GM08714 (cell line): ENCODE data around the gene THG1L.
"Not testable (repeated sequence)": the region's sequence is repeated elsewhere in the genome, so short reads cannot be mapped to it uniquely, and the experiment has no call there.

ENCODE experiments used
- H3K4me3 ChIP-seq: fragments of 200-500 bp; sonication (Bioruptor generic); 2 replicates; pipeline ENCODE4 v1.5.1; 2014; ENCODE audit warnings: mild to moderate bottlenecking, low read length, inconsistent platforms
- ZNF274 ChIP-seq: IDR thresholded peaks from 2 replicates; pipeline ENCODE4 v1.6.1; 2012; ENCODE audit warnings: mild to moderate bottlenecking, low read depth, low read length

The THG1L gene

GRCh38 chr5:157731272-157732129 lies at the start of gene THG1L:
Gene THG1L (plus strand): TSS chr5:157731420. CDS start chr5:157731441, 21 bp downstream.
- no peak for TF ChIP-seq ZNF274
- H3K4me3 ChIP-seq: peak within 1 kb of the TSS; percentile 68

GRCh38 chr5:157682257-157682656 lies 49.0 kb upstream of the THG1L start:
- no peak overlapping the region for H3K4me3 ChIP-seq
- TF ChIP-seq ZNF274: no peak

GRCh38 chr5:157686276-157687197 lies 44.7 kb upstream of the THG1L start:
- not testable (repeated sequence) for H3K4me3 ChIP-seq

- no peak for TF ChIP-seq ZNF274
Observed at GRCh38 chr5:157687198-157687554, 44.0 kb upstream of the THG1L start.

GRCh38 chr5:157689942-157690689 lies 41.1 kb upstream of the THG1L start:
- H3K4me3 ChIP-seq: no peak overlapping the region
- TF ChIP-seq ZNF274: no peak

More at GRCh38 chr5:157687198-157687554, 44.0 kb upstream of the THG1L start:
- no peak overlapping the region for H3K4me3 ChIP-seq

GRCh38 chr5:157690690-157691433 lies 40.4 kb upstream of the THG1L start:
- no peak for TF ChIP-seq ZNF274
- H3K4me3 ChIP-seq: no peak overlapping the region

GRCh38 chr5:157693816-157694215 lies 37.4 kb upstream of the THG1L start:
- H3K4me3 ChIP-seq: not testable (repeated sequence)

- H3K4me3 ChIP-seq: not testable (repeated sequence)
Observed at GRCh38 chr5:157696154-157696553, 35.1 kb upstream of the THG1L start.

GRCh38 chr5:157698674-157699073 lies 32.5 kb upstream of the THG1L start:
- H3K4me3 ChIP-seq: not testable (repeated sequence)

GRCh38 chr5:157703736-157704135 lies 27.5 kb upstream of the THG1L start:
- H3K4me3 ChIP-seq: no peak overlapping the region
- TF ChIP-seq ZNF274: no peak

- H3K4me3 ChIP-seq: no peak overlapping the region
- no peak for TF ChIP-seq ZNF274
Observed at GRCh38 chr5:157708866-157709265, 22.4 kb upstream of the THG1L start.

- H3K4me3 ChIP-seq: no peak overlapping the region
- TF ChIP-seq ZNF274: no peak
Observed at GRCh38 chr5:157709346-157709745, 21.9 kb upstream of the THG1L start.

- TF ChIP-seq ZNF274: no peak
- no peak overlapping the region for H3K4me3 ChIP-seq
Observed at GRCh38 chr5:157710431-157710830, 20.8 kb upstream of the THG1L start.

GRCh38 chr5:157710882-157711281 lies 20.3 kb upstream of the THG1L start:
- no peak for TF ChIP-seq ZNF274
- no peak overlapping the region for H3K4me3 ChIP-seq
